Neural cell (in vitro differentiated cells): Measurements from ENCODE around the gene ECM1. TPM values are rescaled to one million over a fixed set of nuclear protein-coding genes. Genes with fewer than 3 reads are reported as not detected.

Experiments used
- H2AFZ ChIP-seq: fragments of 200-600, 300-800 bp; sonication (generic), shearing (Covaris generic); 2 replicates; pipeline ENCODE4 v1.6.0; 2014; ENCODE audit warnings: low read depth, mild to moderate bottlenecking, antibody characterized with exemption, low read length, moderate library complexity
- H3F3A ChIP-seq: fragments of 200-600 bp; shearing (Covaris generic); 2 replicates; pipeline ENCODE4 v1.6.1; 2016; ENCODE audit warnings: mild to moderate bottlenecking, moderate library complexity, mixed read lengths, antibody characterized with exemption, low read length; ENCODE audit not compliant: insufficient read depth, poor library complexity, severe bottlenecking
- H3K27ac ChIP-seq: fragments of 200-600, 300-800 bp; sonication (generic), shearing (Covaris generic); 2 replicates; pipeline ENCODE4 v1.5.1; 2014; ENCODE audit warnings: mild to moderate bottlenecking, low read length, moderate library complexity
- H3K27me3 ChIP-seq: fragments of 300-800, 200-600 bp; sonication (generic), shearing (Covaris generic); 2 replicates; pipeline ENCODE4 v1.6.0; 2014; ENCODE audit warnings: mild to moderate bottlenecking, low read depth, low read length, moderate library complexity; ENCODE audit not compliant: insufficient read depth
- H3K36me3 ChIP-seq: fragments of 300-800, 200-600 bp; sonication (generic), shearing (Covaris generic); 2 replicates; pipeline ENCODE4 v1.5.1; 2014; ENCODE audit warnings: mild to moderate bottlenecking, antibody characterized with exemption, low read length, moderate library complexity; ENCODE audit not compliant: insufficient read depth
- H3K4me2 ChIP-seq: fragments of 300-800, 200-600 bp; sonication (generic), shearing (Covaris generic); 2 replicates; pipeline ENCODE4 v1.6.0; 2014; ENCODE audit warnings: mild to moderate bottlenecking, low read length
- H3K4me3 ChIP-seq: fragments of 300-800, 200-600 bp; sonication (generic), shearing (Covaris generic); 2 replicates; pipeline ENCODE4 v1.5.1; 2014; ENCODE audit warnings: mild to moderate bottlenecking, low read length, moderate library complexity
- H3K79me2 ChIP-seq: fragments of 200-600 bp; shearing (Covaris generic); replicated peaks from 2 replicates; pipeline ENCODE4 v1.6.0; 2014; ENCODE audit warnings: mild to moderate bottlenecking, low read length, moderate library complexity; ENCODE audit not compliant: insufficient read depth
- H3K9ac ChIP-seq: fragments of 300-800, 200-600 bp; sonication (generic), shearing (Covaris generic); 2 replicates; pipeline ENCODE4 v1.6.1; 2016; ENCODE audit warnings: mild to moderate bottlenecking, low read length, mixed read lengths
- H3K9me2 ChIP-seq: fragments of 200-600 bp; shearing (Covaris generic); 2 replicates; pipeline ENCODE4 v1.6.1; 2016; ENCODE audit warnings: mild to moderate bottlenecking, low read length, mixed read lengths; ENCODE audit not compliant: insufficient read depth
- H3K9me3 ChIP-seq: fragments of 200-600, 300-800 bp; sonication (generic), shearing (Covaris generic); 2 replicates; pipeline ENCODE4 v1.6.1; 2016; ENCODE audit warnings: mild to moderate bottlenecking, mixed run types, low read length, moderate library complexity, mixed read lengths
- H4K20me1 ChIP-seq: fragments of 200-600 bp; shearing (Covaris generic); 2 replicates; pipeline ENCODE4 v1.6.1; 2016; ENCODE audit warnings: mild to moderate bottlenecking, mixed run types; ENCODE audit not compliant: insufficient read depth
- CTCF ChIP-seq: fragments of 450-650 bp; IDR thresholded peaks from 2 replicates; pipeline ENCODE4 v1.5.1; 2014; ENCODE audit warnings: antibody characterized with exemption, mild to moderate bottlenecking, moderate library complexity; ENCODE audit not compliant: poor library complexity, severe bottlenecking
- EP300 ChIP-seq: fragments of 450-650 bp; conservative IDR thresholded peaks from 2 replicates; pipeline ENCODE4 v1.6.1; 2014; ENCODE audit warnings: antibody characterized with exemption, mild to moderate bottlenecking, moderate library complexity; ENCODE audit not compliant: poor library complexity, severe bottlenecking
- EZH2 ChIP-seq: fragments of 200-600, 300-800 bp; shearing (Covaris generic), sonication (generic); IDR thresholded peaks from 2 replicates; pipeline ENCODE4 v1.6.1; 2014; ENCODE audit warnings: antibody characterized with exemption, low read length, borderline replicate concordance, mild to moderate bottlenecking; ENCODE audit not compliant: insufficient read depth, poor library complexity, severe bottlenecking
- MXI1 ChIP-seq: fragments of 450-650 bp; conservative IDR thresholded peaks from 2 replicates; pipeline ENCODE4 v1.6.1; 2014; ENCODE audit warnings: antibody characterized with exemption, mild to moderate bottlenecking; ENCODE audit not compliant: poor library complexity, severe bottlenecking
- POLR2AphosphoS5 ChIP-seq: IDR thresholded peaks from 2 replicates; pipeline ENCODE4 v1.6.1; 2012
- RAD21 ChIP-seq: fragments of 450-650 bp; conservative IDR thresholded peaks from 2 replicates; pipeline ENCODE4 v1.6.1; 2014; ENCODE audit warnings: antibody characterized with exemption, mild to moderate bottlenecking, moderate library complexity
- REST ChIP-seq: IDR thresholded peaks from 2 replicates; pipeline ENCODE4 v1.6.1; 2012; ENCODE audit warnings: borderline replicate concordance
- SMC3 ChIP-seq: fragments of 450-650 bp; conservative IDR thresholded peaks from 2 replicates; pipeline ENCODE4 v1.6.1; 2014; ENCODE audit warnings: antibody characterized with exemption, mild to moderate bottlenecking, moderate library complexity; ENCODE audit not compliant: poor library complexity
- TAF1 ChIP-seq: IDR thresholded peaks from 2 replicates; pipeline ENCODE4 v1.6.1; 2012; ENCODE audit warnings: low read depth
- polyA plus RNA-seq: library from polyadenylated mRNA; depleted of rRNA; stranded (reverse); fragments of >200 nt; gene quantifications from 2 replicates; pipeline ENCODE4 v1.2.3, GENCODE V29; 2014

The ECM1 gene
- polyA plus RNA-seq, 1 donor from 2014 or later = 2.3 TPM

DNA sequence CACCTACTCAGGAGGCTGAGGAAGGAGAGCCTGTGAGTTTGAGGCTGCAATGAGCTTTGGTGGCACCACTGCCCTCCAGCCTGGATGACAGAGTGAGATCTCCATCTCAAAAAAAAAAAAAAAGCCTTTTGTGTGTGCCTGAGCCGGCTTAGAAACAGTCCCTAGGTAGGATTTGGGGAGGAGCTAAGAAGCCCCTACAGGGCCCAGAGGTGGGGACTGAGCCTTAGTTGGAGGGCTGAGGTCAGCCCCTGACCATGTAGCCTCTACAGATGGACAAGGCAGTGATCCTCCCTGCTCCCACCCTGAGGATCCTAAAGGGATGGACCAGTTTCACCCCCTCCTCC is 43.8 kb downstream of the ECM1 start:
- Histone ChIP-seq H2AFZ (no peak overlapping the region), H3K9me2 (no peaks in the 10 kb centered on the region), H3K79me2 (no peaks in the 10 kb centered on the region), H3K27me3 (peaks cover 12% of the 10 kb centered on the region), H3K9ac (no peak overlapping the region), H3K27ac (no peak overlapping the region), H3K4me2 (no peak overlapping the region), H3F3A (no peaks in the 10 kb centered on the region), H3K36me3 (no peaks in the 10 kb centered on the region), H3K4me3 (no peak overlapping the region), H4K20me1 (no peaks in the 10 kb centered on the region), H3K9me3 (no peaks in the 10 kb centered on the region)
- TF ChIP-seq EZH2 (no peak), RAD21 (no peak)

DNA sequence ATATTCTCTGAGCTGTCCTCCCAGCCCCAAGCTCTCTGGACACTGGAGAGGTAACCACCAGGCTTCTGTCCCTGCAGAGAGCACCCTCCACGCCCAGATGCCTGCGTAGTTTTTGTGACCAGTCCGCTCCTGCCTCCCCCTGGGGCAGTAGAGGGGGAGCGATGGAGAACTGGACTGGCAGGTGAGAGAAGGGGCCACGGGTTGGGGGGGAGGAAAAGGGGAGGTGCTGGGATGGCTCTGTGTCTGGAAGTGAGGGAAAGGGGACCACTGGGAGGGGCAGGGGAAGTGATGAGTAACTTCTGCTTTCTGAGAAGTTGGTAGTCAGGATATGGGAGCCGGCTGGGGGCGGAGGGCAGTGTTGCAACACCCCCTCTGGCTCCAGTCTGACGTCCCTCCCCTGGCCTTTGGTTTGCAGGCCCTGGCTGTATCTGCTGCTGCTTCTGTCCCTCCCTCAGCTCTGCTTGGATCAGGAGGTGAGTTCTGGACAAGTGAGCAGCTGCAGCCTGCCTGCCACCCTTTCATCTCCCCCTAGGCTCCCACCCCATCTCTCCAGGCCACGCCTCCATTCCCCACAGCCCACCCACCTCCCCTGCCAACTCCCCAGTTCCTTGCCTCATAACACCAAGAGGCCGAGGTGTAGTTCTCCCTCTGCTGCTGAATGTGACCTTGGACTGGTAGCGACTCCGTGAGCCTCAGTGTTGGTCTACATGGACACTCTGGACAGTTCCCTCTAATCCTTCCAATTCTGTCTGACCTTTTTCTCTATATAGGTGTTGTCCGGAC is 44.4 kb downstream of the ECM1 start:
- Histone ChIP-seq H3K36me3 (no peaks in the 10 kb centered on the region), H3K9me3 (no peaks in the 10 kb centered on the region), H3K4me3 (no peak overlapping the region), H3K27me3 (peaks cover 12% of the 10 kb centered on the region), H3K27ac (no peak overlapping the region), H3K4me2 (no peak overlapping the region), H4K20me1 (no peaks in the 10 kb centered on the region), H3K9ac (no peak overlapping the region), H3K9me2 (no peaks in the 10 kb centered on the region), H2AFZ (no peak overlapping the region), H3K79me2 (no peaks in the 10 kb centered on the region), H3F3A (no peaks in the 10 kb centered on the region)
- TF ChIP-seq EZH2 = no peak
- no peak for TF ChIP-seq CTCF
- no peak for TF ChIP-seq POLR2AphosphoS5
- TF ChIP-seq REST = no peak

GRCh38 chr1:150552911-150553289 is 45.0 kb downstream of the ECM1 start:
- no peaks in the 10 kb centered on the region for H3K79me2 ChIP-seq
- no peak overlapping the region for H3K9ac ChIP-seq
- no peaks in the 10 kb centered on the region for H3F3A ChIP-seq
- peaks cover 12% of the 10 kb centered on the region for H3K27me3 ChIP-seq
- no peaks in the 10 kb centered on the region for H3K9me3 ChIP-seq
- no peaks in the 10 kb centered on the region for H4K20me1 ChIP-seq
- H3K9me2 ChIP-seq = no peaks in the 10 kb centered on the region
- H3K4me3 ChIP-seq = no peak overlapping the region
- H3K27ac ChIP-seq = no peak overlapping the region
- H3K36me3 ChIP-seq = no peaks in the 10 kb centered on the region
- H3K4me2 ChIP-seq = no peak overlapping the region
- TF ChIP-seq EZH2 = no peak
- TF ChIP-seq MXI1 = no peak
- no peak for TF ChIP-seq SMC3
- no peak for TF ChIP-seq REST
- TF ChIP-seq RAD21 = no peak
- no peak for TF ChIP-seq CTCF
- TF ChIP-seq EP300 = no peak
- TF ChIP-seq TAF1 = no peak
- no peak overlapping the region for H2AFZ ChIP-seq
